Ramos (cell line): ENCODE measurements around the gene ADGRG3.

Source experiments
- in situ Hi-C: fragments of 300-500 bp; cut with MboI; formaldehyde crosslinking; loops from one replicate; pipeline ENCODE4 v1.14.3; 2022; ENCODE audit warnings: low sequenced_read_pairs; ENCODE audit not compliant: unreplicated experiment

ADGRG3 gene

GRCh38 chr16:57677622-57678369 lies 9.7 kb downstream of the ADGRG3 start:
- in situ Hi-C loops: no loop called here

- in situ Hi-C loops: no loop called here
Observed at GRCh38 chr16:57679016-57679415, 10.9 kb downstream of the ADGRG3 start.

GRCh38 chr16:57679767-57680482 lies 11.8 kb downstream of the ADGRG3 start:
- in situ Hi-C loops: no loop called here

GRCh38 chr16:57680842-57681375 lies 12.8 kb downstream of the ADGRG3 start:
- in situ Hi-C loops: no loop called here

GRCh38 chr16:57681950-57682728 lies 14.0 kb downstream of the ADGRG3 start:
- in situ Hi-C loops: no loop called here

- in situ Hi-C loops: no loop called here
Observed at GRCh38 chr16:57682809-57683635, 14.9 kb downstream of the ADGRG3 start.

GRCh38 chr16:57683636-57684545 lies 15.8 kb downstream of the ADGRG3 start:
- in situ Hi-C loops: no loop called here

- in situ Hi-C loops: no loop called here
Observed at GRCh38 chr16:57684626-57685358, 16.7 kb downstream of the ADGRG3 start.

GRCh38 chr16:57685633-57686032 lies 17.5 kb downstream of the ADGRG3 start:
- in situ Hi-C loops: no loop called here

GRCh38 chr16:57686577-57686976 lies 18.5 kb downstream of the ADGRG3 start:
- in situ Hi-C loops: no loop called here

GRCh38 chr16:57687363-57687929 lies 19.3 kb downstream of the ADGRG3 start:
- in situ Hi-C loops: no loop called here

GRCh38 chr16:57688487-57688986 lies 20.4 kb downstream of the ADGRG3 start:
- in situ Hi-C loops: no loop called here

GRCh38 chr16:57688987-57689761 lies 21.1 kb downstream of the ADGRG3 start:
- in situ Hi-C loops: no loop called here

GRCh38 chr16:57689762-57690558 lies 21.9 kb downstream of the ADGRG3 start:
- in situ Hi-C loops: no loop called here

- in situ Hi-C loops: no loop called here
Observed at GRCh38 chr16:57690782-57691471, 22.8 kb downstream of the ADGRG3 start.

GRCh38 chr16:57692636-57693035 lies 24.5 kb downstream of the ADGRG3 start:
- in situ Hi-C loops: no loop called here
